Rectal smooth muscle tissue (tissue), 1 donor: ENCODE results near the gene GNPDA1.

Source experiments
- H3K27ac ChIP-seq: one replicate; pipeline ENCODE4 v1.7.0; 2013; ENCODE audit warnings: low read depth, low read length, inconsistent platforms
- H3K27me3 ChIP-seq: one replicate; pipeline ENCODE4 v1.7.0; 2013; ENCODE audit warnings: low read length; ENCODE audit not compliant: control insufficient read depth, insufficient read depth
- H3K36me3 ChIP-seq: one replicate; pipeline ENCODE4 v1.7.0; 2013; ENCODE audit warnings: low read length; ENCODE audit not compliant: control insufficient read depth, insufficient read depth
- H3K4me1 ChIP-seq: one replicate; pipeline ENCODE4 v1.7.0; 2013; ENCODE audit warnings: low read length; ENCODE audit not compliant: control insufficient read depth, insufficient read depth
- H3K4me3 ChIP-seq: one replicate; pipeline ENCODE4 v1.7.0; 2013; ENCODE audit warnings: low read length
- H3K9ac ChIP-seq: one replicate; pipeline ENCODE4 v1.7.0; 2013; ENCODE audit warnings: low read length

GNPDA1 gene

GRCh38 chr5:142015781-142016533 lies 3.1 kb upstream of the GNPDA1 start:
- no peaks in the 10 kb centered on the region for H3K36me3 ChIP-seq
- H3K27me3 ChIP-seq: no peaks in the 10 kb centered on the region
- H3K4me1 ChIP-seq: peaks cover 4% of the 10 kb centered on the region
- peak overlapping the region; percentile 18 for H3K27ac ChIP-seq
- no peak overlapping the region for H3K9ac ChIP-seq
- H3K4me3 ChIP-seq: no peak overlapping the region

DNA sequence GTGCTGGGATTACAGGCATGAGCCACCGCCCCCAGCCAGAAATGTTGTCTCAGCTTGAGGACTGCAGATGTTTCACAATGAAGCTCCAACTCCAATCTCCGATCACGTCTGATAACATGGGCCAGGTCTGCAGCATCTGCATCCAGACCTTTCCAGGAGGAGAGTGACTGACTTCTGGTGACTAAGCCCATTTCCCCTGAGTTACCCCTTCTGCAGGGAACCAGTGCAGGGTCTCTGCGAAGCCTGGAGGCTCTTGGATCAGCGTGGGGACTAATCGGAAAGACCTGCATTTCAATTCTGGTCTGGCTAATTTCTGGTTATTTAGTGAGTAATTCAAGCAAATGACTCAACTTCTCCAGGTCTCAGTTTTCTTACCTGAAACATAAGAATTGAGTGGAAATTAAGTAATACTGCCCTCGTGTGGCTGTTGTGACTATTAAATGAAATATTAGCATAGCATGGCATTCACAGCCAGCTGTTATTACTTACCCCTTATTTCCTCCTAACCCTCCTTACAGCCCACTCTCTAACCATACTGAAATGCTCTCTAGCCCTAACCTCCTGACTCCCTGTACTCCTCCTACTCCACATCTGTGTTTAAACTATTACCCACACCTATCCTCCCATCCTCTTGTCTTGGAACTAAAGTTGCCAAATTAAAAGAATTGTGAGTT lies 2.2 kb upstream of the GNPDA1 start:
- H3K36me3 ChIP-seq: no peaks in the 10 kb centered on the region
- peaks cover 4% of the 10 kb centered on the region for H3K4me1 ChIP-seq
- no peak overlapping the region for H3K4me3 ChIP-seq
- H3K27ac ChIP-seq: no peak overlapping the region
- H3K27me3 ChIP-seq: no peaks in the 10 kb centered on the region
- no peak overlapping the region for H3K9ac ChIP-seq

DNA sequence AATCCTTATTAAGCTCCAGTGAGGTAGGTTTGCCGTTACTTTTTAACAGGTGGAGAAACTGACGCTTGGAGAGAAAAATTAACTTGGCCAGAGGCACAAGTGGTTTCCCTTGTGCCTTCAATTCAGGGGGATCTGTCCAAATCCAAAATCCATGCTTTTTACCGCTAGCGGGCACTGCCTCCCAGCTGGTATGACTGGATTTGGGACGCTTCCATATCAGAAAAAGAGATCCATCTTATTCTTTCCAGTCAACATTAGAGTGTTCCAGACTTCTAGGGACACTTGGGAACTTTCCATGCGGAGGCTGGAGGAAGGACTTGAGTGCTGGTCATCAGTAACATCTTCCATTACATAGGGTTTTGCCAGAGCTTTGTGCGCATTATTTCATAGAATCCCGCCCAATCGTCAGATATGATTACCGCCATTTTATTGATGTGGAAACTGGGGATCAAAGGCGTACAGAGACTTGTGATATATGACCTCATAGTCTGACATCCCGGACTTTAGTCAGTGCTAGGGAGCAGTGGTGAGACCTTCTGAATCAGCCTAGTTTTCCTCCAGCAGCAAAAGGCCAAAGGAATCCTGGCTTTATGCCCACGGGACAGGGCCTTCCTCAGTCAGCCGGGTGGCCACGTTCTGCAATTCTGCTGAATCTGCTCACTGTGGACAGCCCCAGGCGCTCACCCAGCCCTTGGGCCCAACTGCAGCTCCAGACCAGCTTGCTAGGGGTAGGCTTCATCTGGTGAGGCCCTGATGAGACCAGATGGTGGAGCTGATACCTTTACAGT lies 1.1 kb upstream of the GNPDA1 start:
- Histone ChIP-seq H3K4me3 (no peak overlapping the region), H3K36me3 (no peaks in the 10 kb centered on the region), H3K27ac (no peak overlapping the region), H3K9ac (no peak overlapping the region), H3K27me3 (no peaks in the 10 kb centered on the region), H3K4me1 (peaks cover 4% of the 10 kb centered on the region)

GRCh38 chr5:142012186-142012785 lies 541 bp downstream of the GNPDA1 start:
- H3K4me1 ChIP-seq: peaks cover 4% of the 10 kb centered on the region
- H3K27ac ChIP-seq: peak overlapping the region; percentile 73
- no peaks in the 10 kb centered on the region for H3K27me3 ChIP-seq
- H3K36me3 ChIP-seq: peaks cover 3% of the 10 kb centered on the region
- H3K4me3 ChIP-seq: peak overlapping the region; percentile 93
- H3K9ac ChIP-seq: peak overlapping the region; percentile 38

DNA sequence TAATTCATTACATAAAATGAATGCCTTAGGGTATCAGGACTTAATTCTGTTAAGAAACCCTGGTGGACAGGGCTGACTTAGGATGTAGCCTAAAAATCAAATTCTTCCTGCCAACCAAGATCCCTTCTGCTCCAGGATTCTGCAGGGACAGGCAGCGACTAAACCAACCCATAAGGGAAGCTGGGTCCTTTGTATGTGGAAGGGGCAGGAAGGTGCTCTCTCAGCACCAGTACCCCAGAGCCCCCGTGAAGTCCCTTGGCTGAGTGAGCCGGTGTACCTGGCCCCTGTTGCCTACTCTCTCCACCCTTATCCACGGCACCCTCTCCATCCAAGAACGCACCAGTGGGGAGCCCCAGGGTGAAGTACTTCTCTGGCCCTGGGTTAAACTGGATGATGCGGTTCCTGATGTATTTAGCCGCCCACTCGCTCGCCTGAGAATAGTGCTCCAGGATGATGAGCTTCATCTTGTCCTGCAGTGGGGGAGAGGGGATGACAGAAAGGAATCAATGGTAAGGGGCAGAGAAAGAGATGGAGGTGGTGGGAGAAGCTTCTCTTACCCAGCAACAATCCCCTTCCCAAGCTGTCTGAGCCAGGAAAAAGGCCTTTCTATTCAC lies 1.1 kb downstream of the GNPDA1 start:
- Histone ChIP-seq H3K36me3 (peaks cover 3% of the 10 kb centered on the region), H3K4me3 (peak overlapping the region; percentile 93), H3K9ac (no peak overlapping the region), H3K27me3 (no peaks in the 10 kb centered on the region), H3K27ac (no peak overlapping the region), H3K4me1 (peaks cover 4% of the 10 kb centered on the region)

DNA sequence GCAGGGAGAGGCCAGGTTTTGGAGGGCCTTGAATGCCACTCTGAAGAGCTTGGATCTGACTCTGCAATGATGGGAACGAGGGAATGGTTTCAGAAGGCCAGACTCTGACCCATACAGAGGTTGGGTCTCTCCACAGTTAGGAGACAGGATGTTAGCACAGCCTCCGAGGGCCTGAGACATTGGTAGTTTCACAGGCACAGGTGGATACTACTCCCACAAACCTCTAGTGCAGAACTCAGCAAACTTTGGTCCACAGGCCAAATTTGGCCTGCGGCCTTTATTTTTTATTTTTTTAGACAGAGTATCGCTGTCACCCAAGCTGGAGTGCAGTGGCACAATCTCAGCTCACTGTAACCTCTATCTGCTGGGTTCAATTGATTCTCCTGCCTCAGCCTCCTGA lies 2.9 kb downstream of the GNPDA1 start:
- no peak overlapping the region for H3K9ac ChIP-seq
- no peak overlapping the region for H3K4me3 ChIP-seq
- no peak overlapping the region for H3K27ac ChIP-seq
- H3K27me3 ChIP-seq: no peaks in the 10 kb centered on the region
- H3K4me1 ChIP-seq: peaks cover 4% of the 10 kb centered on the region
- H3K36me3 ChIP-seq: peaks cover 8% of the 10 kb centered on the region

GRCh38 chr5:142008813-142009212 lies 4.0 kb downstream of the GNPDA1 start:
- no peak overlapping the region for H3K4me3 ChIP-seq
- peaks cover 4% of the 10 kb centered on the region for H3K4me1 ChIP-seq
- no peaks in the 10 kb centered on the region for H3K27me3 ChIP-seq
- peaks cover 11% of the 10 kb centered on the region for H3K36me3 ChIP-seq
- no peak overlapping the region for H3K9ac ChIP-seq
- no peak overlapping the region for H3K27ac ChIP-seq

- Histone ChIP-seq H3K27ac (no peak overlapping the region), H3K27me3 (no peaks in the 10 kb centered on the region), H3K9ac (no peak overlapping the region), H3K4me3 (no peak overlapping the region), H3K4me1 (no peaks in the 10 kb centered on the region), H3K36me3 (peaks cover 19% of the 10 kb centered on the region)
These were observed 5.6 kb downstream of the GNPDA1 start for GRCh38 chr5:142007237-142007544.

- Histone ChIP-seq H3K9ac (no peak overlapping the region), H3K4me1 (no peaks in the 10 kb centered on the region), H3K36me3 (peaks cover 19% of the 10 kb centered on the region), H3K27me3 (no peaks in the 10 kb centered on the region), H3K4me3 (no peak overlapping the region), H3K27ac (no peak overlapping the region)
These were observed 6.2 kb downstream of the GNPDA1 start for GRCh38 chr5:142006363-142007236.

DNA sequence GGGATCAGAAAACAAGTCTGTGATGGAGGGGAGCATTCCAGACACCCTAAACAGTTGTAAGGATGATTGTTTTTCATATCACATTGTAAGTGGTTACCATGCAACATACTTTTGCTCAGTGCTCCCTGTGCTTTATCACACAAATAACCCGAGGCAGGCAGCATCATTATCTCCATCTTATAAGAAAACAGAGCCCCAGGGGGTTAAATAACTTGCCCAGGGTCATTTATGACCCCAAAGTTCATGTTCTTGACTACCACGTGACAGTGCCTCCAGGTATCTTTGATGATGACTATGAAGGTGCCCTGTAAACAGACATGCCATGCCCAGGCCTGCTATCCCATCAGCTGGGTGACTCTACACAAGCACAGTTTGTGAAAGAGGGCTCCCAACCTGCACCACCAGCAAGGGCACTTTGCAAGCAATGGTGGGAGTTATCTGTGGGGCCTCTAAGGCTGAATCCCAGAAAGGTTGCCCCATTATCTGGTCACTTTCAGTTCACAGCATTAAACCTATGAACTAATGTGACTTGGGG lies 9.5 kb downstream of the GNPDA1 start:
- H3K9ac ChIP-seq: no peak overlapping the region
- H3K27me3 ChIP-seq: no peaks in the 10 kb centered on the region
- no peak overlapping the region for H3K4me3 ChIP-seq
- H3K27ac ChIP-seq: no peak overlapping the region
- no peaks in the 10 kb centered on the region for H3K4me1 ChIP-seq
- H3K36me3 ChIP-seq: peaks cover 23% of the 10 kb centered on the region

DNA sequence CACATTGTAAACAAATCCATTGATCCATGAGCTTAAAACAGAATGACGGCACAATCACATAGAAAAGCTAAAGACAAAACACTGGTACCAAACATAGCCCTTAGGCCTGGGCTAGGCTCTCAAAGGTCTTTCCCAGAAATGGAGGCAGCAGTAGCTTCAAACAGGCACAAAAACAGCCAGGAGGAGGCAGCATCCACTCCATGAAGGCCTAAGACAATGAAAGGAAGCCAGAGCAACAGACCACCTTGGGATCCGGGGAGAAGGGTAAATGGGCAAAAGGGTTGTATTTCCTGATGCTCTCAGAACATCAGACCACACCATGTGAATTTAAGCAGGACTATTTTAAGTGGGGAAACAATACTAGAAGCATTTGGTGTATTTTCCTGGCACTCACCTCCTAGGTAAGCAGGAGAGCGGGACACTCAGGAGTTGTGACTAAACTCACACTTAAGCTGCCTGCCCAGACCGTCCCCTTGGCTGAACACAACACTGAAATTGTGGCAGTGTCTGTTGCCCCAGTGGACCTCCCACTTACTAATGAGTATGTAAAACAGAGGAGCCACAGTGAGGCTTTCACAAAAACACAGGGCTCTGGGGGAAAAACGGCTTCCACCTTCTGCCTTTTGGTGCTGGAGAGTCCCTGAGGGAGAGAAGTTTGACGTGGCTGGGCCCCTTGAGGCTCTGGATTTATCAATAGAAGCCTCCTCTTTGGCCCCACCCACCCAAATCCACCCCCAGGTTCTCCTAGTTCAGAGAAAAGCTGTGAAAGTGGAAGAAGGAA lies 11.9 kb downstream of the GNPDA1 start:
- no peak overlapping the region for H3K27ac ChIP-seq
- no peak overlapping the region for H3K4me3 ChIP-seq
- H3K4me1 ChIP-seq: no peaks in the 10 kb centered on the region
- H3K27me3 ChIP-seq: no peaks in the 10 kb centered on the region
- no peak overlapping the region for H3K9ac ChIP-seq
- peaks cover 16% of the 10 kb centered on the region for H3K36me3 ChIP-seq
